Stimulated activated CD4-positive, alpha-beta T cell treated with anti-CD3 and anti-CD28 coated beads, Interleukin-4, amount 100 ng/mL, for 24 hours (primary cell): ENCODE measurements around the gene KNSTRN.

ENCODE experiments used
- DNase-seq: peaks from one replicate; pipeline ENCODE4 v3.0.0-alpha.2; 2020

KNSTRN gene

DNA sequence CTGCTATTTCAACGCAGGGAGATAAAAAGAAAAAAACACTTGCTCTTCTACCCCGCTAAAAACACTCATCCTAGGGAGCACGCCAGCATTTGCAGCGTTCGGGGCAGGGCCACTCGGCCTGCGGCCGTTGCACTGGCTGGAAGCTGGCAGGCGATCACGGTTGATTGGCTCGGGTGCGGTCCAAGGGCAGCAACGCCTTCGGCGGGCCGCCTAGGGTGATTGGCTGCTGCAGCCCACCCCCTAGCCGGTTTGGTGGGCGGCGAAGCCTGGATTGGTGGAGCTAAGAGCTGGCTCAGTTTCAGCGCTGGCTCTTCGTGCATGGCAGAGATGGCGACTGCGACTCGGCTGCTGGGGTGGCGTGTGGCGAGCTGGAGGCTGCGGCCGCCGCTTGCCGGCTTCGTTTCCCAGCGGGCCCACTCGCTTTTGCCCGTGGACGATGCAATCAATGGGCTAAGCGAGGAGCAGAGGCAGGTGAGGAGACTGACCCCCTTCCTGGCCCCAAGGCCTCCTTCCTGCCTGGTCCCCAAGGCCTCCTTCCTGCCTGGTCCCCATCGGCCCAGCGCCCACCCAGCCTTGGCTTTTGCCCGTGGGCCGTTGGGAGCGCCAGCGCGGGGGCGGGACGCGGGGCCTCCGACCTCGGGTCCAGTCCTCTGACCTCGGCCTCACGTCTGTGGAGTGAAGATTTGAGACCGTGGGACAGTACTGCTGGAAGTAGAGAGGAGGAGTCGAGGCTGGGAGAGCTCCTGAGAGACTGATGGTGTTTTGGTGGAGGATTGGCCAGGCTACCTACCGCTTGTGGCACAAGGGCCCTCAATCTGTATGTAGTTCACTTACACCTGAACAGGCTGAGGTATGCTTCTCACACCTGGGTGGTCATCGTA, 23.2 kb downstream of the KNSTRN start, which contains the start of gene IVD:
IVD (plus strand) TSS at position 295 of the 881 bp plus-strand sequence; CDS start at position 328, 33 bp downstream.
- peak; percentile 93 for DNase-seq

- DNase-seq, result no peak
Observed at GRCh38 chr15:40407330-40407990, 24.9 kb downstream of the KNSTRN start.

- no peak for DNase-seq
Observed at GRCh38 chr15:40409366-40409765, 26.8 kb downstream of the KNSTRN start.

- DNase-seq, result no peak
Observed at GRCh38 chr15:40410476-40410875, 28.0 kb downstream of the KNSTRN start.

- DNase-seq, result no peak
Observed at GRCh38 chr15:40412095-40412759, 29.7 kb downstream of the KNSTRN start.

- no peak for DNase-seq
Observed at GRCh38 chr15:40413036-40413435, 30.5 kb downstream of the KNSTRN start.

- no peak for DNase-seq
Observed at GRCh38 chr15:40414816-40415215, 32.3 kb downstream of the KNSTRN start.

DNA sequence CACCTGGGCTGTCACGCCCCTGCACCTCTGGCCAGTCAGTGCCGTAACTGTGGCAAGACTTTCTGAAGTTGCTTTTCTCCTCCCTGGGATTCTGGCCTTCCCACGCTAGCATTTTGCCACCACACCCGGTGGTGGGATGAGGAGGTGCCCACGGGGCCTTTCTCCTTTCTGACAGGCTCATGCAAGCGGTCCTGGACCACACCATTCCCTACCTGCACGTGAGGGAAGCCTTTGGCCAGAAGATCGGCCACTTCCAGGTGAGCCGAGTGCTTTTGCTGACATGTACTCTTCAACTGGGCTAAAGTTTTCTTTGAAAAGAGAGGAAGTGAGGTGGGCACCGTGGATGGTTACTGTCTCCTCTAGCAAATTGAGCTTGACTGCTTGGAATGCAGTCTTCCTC, 32.7 kb downstream of the KNSTRN start:
- DNase-seq, result no peak

- no peak for DNase-seq
Observed at GRCh38 chr15:40416056-40416455, 33.5 kb downstream of the KNSTRN start.

DNA sequence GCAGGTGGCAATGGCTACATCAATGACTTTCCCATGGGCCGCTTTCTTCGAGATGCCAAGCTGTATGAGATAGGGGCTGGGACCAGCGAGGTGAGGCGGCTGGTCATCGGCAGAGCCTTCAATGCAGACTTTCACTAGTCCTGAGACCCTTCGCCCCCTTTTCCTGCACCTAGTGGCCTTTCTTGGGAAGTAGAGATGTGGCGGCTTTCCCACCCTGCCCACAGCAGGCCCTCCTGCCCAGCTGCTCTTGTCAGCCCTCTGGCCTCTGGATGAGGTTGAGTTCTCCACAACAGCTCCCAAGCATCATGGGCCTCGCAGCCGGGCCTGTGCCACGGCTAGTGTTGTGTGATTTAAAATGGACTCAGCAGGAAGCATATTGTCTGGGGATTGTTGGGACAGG, 35.6 kb downstream of the KNSTRN start:
- no peak for DNase-seq

GRCh38 chr15:40420071-40420713, 37.7 kb downstream of the KNSTRN start:
- no peak for DNase-seq

- no peak for DNase-seq
Observed at GRCh38 chr15:40420793-40421192, 38.3 kb downstream of the KNSTRN start.

DNA sequence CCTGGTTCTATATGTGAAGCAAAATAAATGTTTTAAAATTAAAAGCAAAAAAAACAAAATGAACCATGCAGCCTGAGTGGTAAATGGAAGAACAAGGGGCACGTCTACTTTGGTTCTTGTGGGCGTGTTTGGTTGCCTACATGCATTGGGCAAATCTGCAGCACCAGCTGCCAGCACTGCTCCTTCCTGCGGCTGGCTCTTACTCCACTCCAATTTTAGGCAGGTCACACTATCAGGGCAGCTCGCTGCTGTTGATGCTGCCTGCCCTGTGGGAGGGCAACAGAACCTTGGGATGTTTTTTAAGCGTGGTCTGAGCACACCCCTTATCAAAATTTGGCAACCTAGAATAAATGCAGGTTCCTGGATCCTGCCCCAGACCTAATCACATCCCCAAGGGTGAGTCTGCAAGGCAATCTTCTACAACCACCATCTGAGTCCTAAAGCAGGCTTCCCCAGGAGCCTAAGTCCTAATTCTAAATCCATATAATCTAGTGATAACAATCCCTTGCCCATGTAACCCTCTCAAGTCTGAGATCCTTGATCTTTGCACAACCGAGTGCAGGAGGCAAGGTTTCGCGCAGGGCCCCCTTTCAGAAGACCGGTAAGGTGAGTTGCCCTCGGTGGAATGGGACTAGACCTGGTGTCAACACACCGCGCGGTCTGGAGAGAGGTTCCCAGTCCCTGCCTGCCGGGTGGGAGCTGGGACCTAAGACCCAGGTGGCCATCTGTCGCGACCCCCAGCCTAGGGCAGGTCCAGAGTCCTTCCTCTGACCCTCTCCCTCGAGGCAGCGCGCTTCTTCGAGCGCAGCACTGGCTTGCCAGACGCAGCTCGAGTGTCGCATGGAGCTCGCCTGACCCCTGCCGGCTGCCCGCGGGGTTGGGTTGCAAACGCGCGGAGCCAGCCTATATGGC, 39.0 kb downstream of the KNSTRN start:
- peak; percentile 84 for DNase-seq

DNA sequence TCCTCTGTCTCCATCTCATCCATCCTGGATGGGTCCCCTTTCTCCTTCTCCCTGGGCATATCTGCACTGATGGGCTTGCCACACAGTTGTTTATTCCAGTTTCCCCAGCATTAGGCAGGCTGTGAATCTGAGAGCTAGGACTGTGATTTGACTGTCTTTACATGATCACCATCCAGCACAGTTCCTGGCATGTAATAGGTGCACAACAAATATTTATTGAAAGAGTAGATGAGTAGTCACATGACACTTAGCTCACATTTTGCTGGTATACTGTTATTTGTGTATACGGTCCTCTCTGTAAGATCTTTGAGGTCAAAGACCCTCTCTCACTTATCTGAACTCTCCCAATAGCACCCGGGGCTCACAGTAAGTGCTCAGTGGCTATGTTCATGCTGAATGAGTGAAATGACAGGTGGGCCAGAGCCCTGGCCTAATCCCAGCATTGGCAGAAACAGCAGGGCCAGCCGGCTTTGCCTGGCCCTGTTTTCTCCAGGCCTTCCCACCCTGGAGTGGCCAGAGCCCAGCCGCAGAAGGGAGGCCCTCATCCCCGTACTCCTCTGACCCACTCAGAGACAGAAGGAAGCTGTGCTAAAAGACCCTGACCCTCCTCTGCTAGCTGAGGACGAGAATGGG, 42.1 kb downstream of the KNSTRN start:
- no peak for DNase-seq

GRCh38 chr15:40425681-40426080, 43.2 kb downstream of the KNSTRN start:
- DNase-seq, result no peak

GRCh38 chr15:40427188-40427587, 44.7 kb downstream of the KNSTRN start:
- no peak for DNase-seq

DNA sequence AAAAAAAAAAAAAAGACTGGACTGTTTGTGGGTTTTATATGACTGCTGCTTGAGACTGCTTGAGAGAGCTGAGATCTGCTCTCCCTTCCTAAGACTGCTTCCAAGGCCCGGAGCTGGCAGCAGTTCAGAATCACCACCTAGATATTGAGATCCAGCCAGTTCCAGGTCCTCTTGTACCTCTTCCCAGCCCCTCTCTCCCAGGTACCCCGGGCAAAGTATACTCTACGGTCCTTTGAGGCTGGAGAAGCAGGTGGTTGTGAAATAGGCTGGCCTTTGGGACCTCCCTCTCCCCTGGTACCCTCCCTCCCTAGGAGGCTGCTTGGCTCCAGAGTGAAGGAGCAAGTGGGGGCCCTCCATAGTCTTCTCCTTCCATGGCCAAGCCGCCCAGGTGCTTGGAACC, 45.7 kb downstream of the KNSTRN start:
- DNase-seq, result no peak

DNA sequence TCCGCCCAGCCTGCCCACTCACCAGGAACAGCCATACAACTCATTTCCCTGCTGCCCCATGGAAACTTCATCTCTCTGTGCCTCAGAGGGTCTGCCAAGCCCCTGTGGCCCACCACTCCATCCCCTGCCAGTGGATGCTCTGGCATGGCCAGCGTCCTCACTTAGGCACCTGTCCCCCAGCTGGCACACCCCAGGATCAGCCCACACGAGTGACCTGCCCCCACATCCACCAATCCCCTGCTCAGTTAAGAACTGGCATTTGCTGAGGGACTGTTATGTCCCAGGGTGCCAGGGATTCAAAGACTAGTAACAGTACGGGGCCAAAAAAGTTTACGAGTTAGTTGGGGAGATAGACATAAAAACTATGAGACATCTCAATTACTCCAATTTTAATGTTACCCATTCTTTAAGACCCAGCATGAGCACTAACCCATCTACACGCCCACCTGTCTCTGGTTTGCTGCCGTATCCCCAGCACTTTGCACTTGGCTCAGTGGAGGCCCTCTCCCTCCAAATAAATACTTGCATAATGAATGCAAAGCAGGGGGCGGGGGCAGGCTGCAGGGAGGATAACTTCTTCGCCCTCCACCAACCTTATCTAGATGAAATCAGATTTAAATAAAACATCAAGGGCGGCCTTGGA, 46.7 kb downstream of the KNSTRN start:
- DNase-seq, result no peak

DNA sequence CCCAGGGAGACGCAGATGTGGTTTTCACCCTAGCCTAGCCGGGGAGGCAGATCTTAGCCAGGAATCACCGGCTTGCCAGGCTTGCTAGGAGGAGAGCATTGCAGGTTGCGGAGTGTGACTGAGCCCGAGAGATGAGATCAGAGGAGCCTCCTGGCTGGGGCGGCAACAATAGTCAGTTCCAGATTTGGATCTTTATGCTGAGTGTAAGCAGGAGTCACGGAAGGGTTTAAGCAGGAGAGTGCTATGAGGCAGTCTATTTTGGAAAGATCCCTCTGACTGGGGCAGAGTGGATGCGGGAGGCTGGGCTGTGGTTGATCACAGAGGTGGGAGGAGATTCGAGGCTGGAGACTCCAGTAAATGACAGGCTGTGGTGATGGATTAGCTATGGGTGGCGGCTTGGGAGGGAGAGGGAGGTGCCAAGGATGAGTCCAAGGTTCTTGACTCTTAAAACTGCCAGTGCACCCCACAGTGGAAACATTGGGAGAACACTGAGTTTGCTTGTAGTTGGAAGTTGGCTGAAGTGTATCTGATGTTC, 47.8 kb downstream of the KNSTRN start:
- no peak for DNase-seq

- no peak for DNase-seq
Observed at GRCh38 chr15:40435023-40435709, 52.6 kb downstream of the KNSTRN start.
